Activated CD8-positive, alpha-beta T cell treated with anti-CD3 and anti-CD28 coated beads for 36 hours (primary cell): ENCODE measurements around the gene NDE1. TPM values are rescaled to one million over a fixed set of nuclear protein-coding genes. Genes with fewer than 3 reads are reported as not detected.

ENCODE experiments used
- ATAC-seq: fragments of 200-7000 bp; cut with Tn5 transposase; one replicate; pipeline ENCODE4 v1.10.0; 2021; ENCODE audit warnings: mild to moderate bottlenecking, moderate library complexity
- CTCF ChIA-PET: fragments of 350-600 bp; sonication (Branson Sonifier 250); formaldehyde crosslinking; loops from one replicate; lab custom pipeline; 2021; ENCODE audit warnings: antibody characterized with exemption; lab: Charles Lee
- POLR2A ChIA-PET: fragments of 350-600 bp; sonication (Branson Sonifier 250); formaldehyde crosslinking; loops from one replicate; lab custom pipeline; 2021; ENCODE audit warnings: antibody characterized with exemption; lab: Charles Lee
- DNase-seq: peaks from one replicate; pipeline ENCODE4 v3.0.0-alpha.2; 2020
- H3K27ac Mint-ChIP-seq: one replicate; pipeline ENCODE4 v1.8.0; 2021; ENCODE audit warnings: mild to moderate bottlenecking, mixed read lengths
- H3K27me3 Mint-ChIP-seq: one replicate; pipeline ENCODE4 v1.8.0; 2021; ENCODE audit warnings: mixed read lengths
- H3K36me3 Mint-ChIP-seq: one replicate; pipeline ENCODE4 v1.8.0; 2021; ENCODE audit warnings: low read depth, mixed read lengths
- H3K4me1 Mint-ChIP-seq: one replicate; pipeline ENCODE4 v1.8.0; 2021; ENCODE audit warnings: low read depth, mixed read lengths
- H3K4me3 Mint-ChIP-seq: one replicate; pipeline ENCODE4 v1.8.0; 2021; ENCODE audit warnings: mild to moderate bottlenecking, moderate library complexity, mixed read lengths
- H3K9me3 Mint-ChIP-seq: one replicate; pipeline ENCODE4 v1.8.0; 2021; ENCODE audit warnings: mixed read lengths
- CTCF ChIP-seq: fragments of 200-600 bp; IDR thresholded peaks from one replicate; pipeline ENCODE4 v1.8.0; 2022; ENCODE audit warnings: antibody characterized with exemption, mild to moderate bottlenecking
- intact Hi-C: fragments of 100-400 bp; cut with micrococcal nuclease; formaldehyde crosslinking; loops from one replicate; pipeline ENCODE4 v1.10.0; 2022
- total RNA-seq, 2 experiments: library from RNA; stranded (reverse); gene quantifications; one replicate each; pipeline ENCODE4 v1.2.3, GENCODE V29; 2021

The NDE1 gene
- total RNA-seq, 2 experiments from 2014 or later: 97.6 to 103 TPM

- no peaks in the 10 kb centered on the region for H3K9me3 Mint-ChIP-seq
- ChIA-PET CTCF (interaction anchor here (0.6 kb wide), 1 partner anchor 9 kb away, joined by 3 read pairs; no protein-coding TSS in a partner anchor), POLR2A (no interaction called here)
- H3K27me3 Mint-ChIP-seq: no peaks in the 10 kb centered on the region
- ATAC-seq (no peak), DNase-seq (no peak)
- H3K4me1 Mint-ChIP-seq: no peaks in the 10 kb centered on the region
- no peak overlapping the region for H3K4me3 Mint-ChIP-seq
- H3K27ac Mint-ChIP-seq: no peak overlapping the region
- peaks cover 14% of the 10 kb centered on the region for H3K36me3 Mint-ChIP-seq
- TF ChIP-seq CTCF: no peak
- intact Hi-C loops: no loop called here
Measured at GRCh38 chr16:15729152-15729551, 79.1 kb downstream of the NDE1 start.

GRCh38 chr16:15732416-15732815 is 82.4 kb downstream of the NDE1 start:
- Mint-ChIP-seq H3K27me3 (no peaks in the 10 kb centered on the region), H3K36me3 (no peaks in the 10 kb centered on the region), H3K9me3 (no peaks in the 10 kb centered on the region), H3K4me3 (no peak overlapping the region), H3K27ac (no peak overlapping the region), H3K4me1 (no peaks in the 10 kb centered on the region)
- ATAC-seq (no peak), DNase-seq (no peak)
- ChIA-PET CTCF (interaction anchor here (0.8 to 1.3 kb wide), 2 partner anchors 11 to 27 kb away, joined by 3 read pairs; no protein-coding TSS in a partner anchor), POLR2A (interaction anchor here (1.0 kb wide), 1 partner anchor 677 kb away, joined by 3 read pairs; the partner anchor contains the start of gene NTAN1)
- intact Hi-C loops: no loop called here
- no peak for TF ChIP-seq CTCF

GRCh38 chr16:15735610-15736009 is 85.6 kb downstream of the NDE1 start:
- POLR2A ChIA-PET: no interaction called here
- H3K27me3 Mint-ChIP-seq: no peaks in the 10 kb centered on the region
- no peak for TF ChIP-seq CTCF
- no peak overlapping the region for H3K4me3 Mint-ChIP-seq
- H3K4me1 Mint-ChIP-seq: no peaks in the 10 kb centered on the region
- peaks cover 2% of the 10 kb centered on the region for H3K36me3 Mint-ChIP-seq
- H3K9me3 Mint-ChIP-seq: no peaks in the 10 kb centered on the region
- DNase-seq (no peak), ATAC-seq (no peak)
- CTCF ChIA-PET: no interaction called here
- H3K27ac Mint-ChIP-seq: no peak overlapping the region
- intact Hi-C loops: no loop called here

GRCh38 chr16:15736529-15736928 is 86.5 kb downstream of the NDE1 start:
- no peaks in the 10 kb centered on the region for H3K4me1 Mint-ChIP-seq
- no peaks in the 10 kb centered on the region for H3K27me3 Mint-ChIP-seq
- peaks cover 10% of the 10 kb centered on the region for H3K36me3 Mint-ChIP-seq
- ChIA-PET CTCF (no interaction called here), POLR2A (no interaction called here)
- H3K27ac Mint-ChIP-seq: no peak overlapping the region
- intact Hi-C loops: no loop called here
- ATAC-seq (no peak), DNase-seq (no peak)
- TF ChIP-seq CTCF: no peak
- no peaks in the 10 kb centered on the region for H3K9me3 Mint-ChIP-seq
- no peak overlapping the region for H3K4me3 Mint-ChIP-seq

GRCh38 chr16:15737140-15737644 is 87.1 kb downstream of the NDE1 start:
- Mint-ChIP-seq H3K27ac (no peak overlapping the region), H3K4me3 (no peak overlapping the region), H3K9me3 (no peaks in the 10 kb centered on the region), H3K27me3 (no peaks in the 10 kb centered on the region), H3K4me1 (no peaks in the 10 kb centered on the region), H3K36me3 (peaks cover 12% of the 10 kb centered on the region)
- DNase-seq (no peak), ATAC-seq (no peak)
- intact Hi-C loops: no loop called here
- ChIA-PET POLR2A (no interaction called here), CTCF (no interaction called here)
- TF ChIP-seq CTCF: no peak
